Gastroesophageal sphincter (tissue), 2 donors: ENCODE data around the gene CPD.
"Not testable (repeated sequence)": the region's sequence is repeated elsewhere in the genome, so short reads cannot be mapped to it uniquely, and the experiment has no call there.

ENCODE experiments used
- EP300 ChIP-seq: sonication (generic); formaldehyde crosslinking; IDR thresholded peaks from one replicate; pipeline ENCODE4 v1.6.1; 2017; ENCODE audit warnings: antibody characterized with exemption, mild to moderate bottlenecking
- POLR2A ChIP-seq, 2 donors: fragments of 450-650 bp; IDR thresholded peaks; one replicate each; pipeline ENCODE4 v1.6.1; 2017; ENCODE audit warnings: antibody characterized with exemption in 2 of 2, mild to moderate bottlenecking in 2 of 2, moderate library complexity in 1 of 2
- POLR2AphosphoS5 ChIP-seq: sonication (generic); formaldehyde crosslinking; IDR thresholded peaks from one replicate; pipeline ENCODE4 v1.6.1; 2017; ENCODE audit warnings: antibody characterized with exemption

GRCh38 chr17:30446640-30447039, 67.9 kb downstream of the CPD start:
- not testable (repeated sequence) for TF ChIP-seq EP300; POLR2AphosphoS5; POLR2A (IDR thresholded peaks at IDR 0.05)
